GM18505 (cell line): Measurements from ENCODE around the gene IARS2.
"Not testable (repeated sequence)": the region's sequence is repeated elsewhere in the genome, so short reads cannot be mapped to it uniquely, and the experiment has no call there.

ENCODE experiments used
- ATAC-seq: cut with Tn5 transposase; IDR thresholded peaks from one replicate; pipeline ENCODE4 v1.9.1; 2021; ENCODE audit not compliant: unreplicated experiment
- POLR2A ChIP-seq: IDR thresholded peaks from 4 replicates; pipeline ENCODE4 v1.6.1; 2011; ENCODE audit warnings: borderline replicate concordance; ENCODE audit not compliant: insufficient read depth, insufficient read length; ENCODE audit errors: extremely low read depth

IARS2 gene

GRCh38 chr1:220089650-220090556, 4.0 kb upstream of the IARS2 start, which contains the start of gene BPNT1:
Gene BPNT1 (minus strand): TSS chr1:220089788. CDS start chr1:220079846, 9,942 bp downstream.
- peak; percentile 56 for ATAC-seq
- TF ChIP-seq POLR2A = peak; percentile 92

GRCh38 chr1:220092694-220093093, 1.2 kb upstream of the IARS2 start:
- TF ChIP-seq POLR2A = no peak
- no peak for ATAC-seq

DNA sequence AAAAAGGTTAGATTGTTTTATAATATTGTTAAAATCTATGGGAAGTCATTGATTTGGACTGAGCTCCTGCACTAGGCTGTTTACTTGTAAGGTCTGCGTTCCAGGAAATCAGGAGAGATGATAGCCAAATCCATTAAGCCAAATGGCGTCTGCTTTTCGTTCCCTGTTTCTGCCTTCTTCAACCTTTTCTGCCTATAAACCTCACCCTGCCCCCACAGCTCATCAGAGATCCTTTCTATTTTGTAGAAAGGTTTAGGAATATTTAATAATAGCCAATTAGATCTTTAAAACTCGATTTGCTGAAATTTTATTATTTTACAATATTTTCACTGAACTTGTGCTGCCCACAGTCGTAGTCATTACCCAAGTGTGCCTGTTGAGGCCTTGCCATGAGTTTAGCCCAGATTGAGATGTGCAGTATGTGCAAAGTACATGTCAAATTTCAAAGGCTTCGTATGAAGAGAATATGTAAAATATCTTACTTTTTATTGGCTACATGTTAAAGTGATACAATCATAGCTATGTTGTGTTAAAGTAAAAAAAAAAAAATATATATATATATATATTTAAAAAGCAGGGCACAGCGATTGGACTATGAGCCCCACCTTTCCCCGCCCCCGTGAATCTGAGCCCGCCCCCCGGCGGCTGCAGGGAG, 444 bp upstream of the IARS2 start:
- TF ChIP-seq POLR2A = no peak
- peak; percentile 2 for ATAC-seq

DNA sequence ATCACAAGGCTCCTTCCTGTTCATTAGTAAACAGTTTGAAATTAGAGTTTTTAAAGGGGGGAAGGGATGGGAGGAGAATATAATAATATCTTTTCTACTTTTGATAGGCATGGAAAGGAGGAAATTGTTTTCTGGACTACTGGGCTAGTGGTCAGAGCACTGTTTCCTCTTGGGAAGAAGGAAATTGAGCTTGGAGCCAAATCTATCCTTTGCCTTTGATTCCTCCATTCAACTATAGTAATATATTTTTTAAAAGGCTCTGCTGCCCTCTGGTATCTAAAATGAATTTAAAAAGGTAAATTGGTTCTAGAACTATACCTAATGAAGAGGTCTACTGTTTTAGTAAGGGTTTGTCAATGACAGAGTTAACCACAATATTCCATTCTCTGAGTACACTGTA, 5.9 kb downstream of the IARS2 start:
- no peak for TF ChIP-seq POLR2A

GRCh38 chr1:220110473-220110872, 16.5 kb downstream of the IARS2 start:
- not testable (repeated sequence) for ATAC-seq

More for the DNA sequence above, 5.9 kb downstream of the IARS2 start:
- no peak for ATAC-seq

GRCh38 chr1:220112600-220112999, 18.7 kb downstream of the IARS2 start:
- ATAC-seq = not testable (repeated sequence)

- ATAC-seq = no peak
- no peak for TF ChIP-seq POLR2A
Observed at GRCh38 chr1:220113136-220113695, 19.3 kb downstream of the IARS2 start.

GRCh38 chr1:220119043-220119512, 25.1 kb downstream of the IARS2 start:
- no peak for ATAC-seq
- TF ChIP-seq POLR2A = no peak

DNA sequence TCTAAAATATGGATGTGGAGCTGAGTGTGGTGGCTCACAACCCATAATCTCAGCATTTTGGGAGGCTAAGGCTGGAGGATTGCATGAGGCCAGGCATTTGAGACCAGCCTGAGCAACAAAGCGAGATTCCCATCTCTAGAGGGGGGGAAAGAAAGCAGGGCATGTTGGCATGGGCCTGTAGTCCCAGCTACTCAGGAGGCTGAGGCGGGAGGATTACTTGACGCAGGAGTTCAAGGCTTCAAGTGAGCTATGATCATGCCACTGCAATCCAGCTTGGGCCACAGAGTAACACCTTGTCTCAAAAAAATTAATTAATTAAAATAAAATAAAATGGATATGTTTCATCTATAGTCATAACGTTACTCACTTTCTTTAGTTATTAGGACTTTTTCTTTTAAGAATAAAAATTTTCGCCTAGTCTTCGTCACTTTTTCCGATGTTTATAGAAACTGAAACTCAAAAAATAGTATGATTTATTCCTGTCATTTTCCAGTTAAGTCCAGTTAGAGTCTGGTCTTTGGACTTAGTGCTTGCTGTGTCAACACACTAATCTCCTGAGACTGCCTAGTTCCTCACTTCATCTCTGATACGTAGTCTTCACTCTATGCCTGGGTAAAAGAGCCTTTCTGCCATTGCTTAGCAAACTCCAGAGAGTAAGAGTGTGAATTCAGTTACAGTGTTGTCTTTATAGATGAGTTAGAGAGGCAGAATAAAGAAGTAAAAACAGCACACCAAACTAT, 28.0 kb downstream of the IARS2 start:
- ATAC-seq = no peak
- no peak for TF ChIP-seq POLR2A

GRCh38 chr1:220123066-220123465, 29.1 kb downstream of the IARS2 start:
- no peak for ATAC-seq
- no peak for TF ChIP-seq POLR2A

DNA sequence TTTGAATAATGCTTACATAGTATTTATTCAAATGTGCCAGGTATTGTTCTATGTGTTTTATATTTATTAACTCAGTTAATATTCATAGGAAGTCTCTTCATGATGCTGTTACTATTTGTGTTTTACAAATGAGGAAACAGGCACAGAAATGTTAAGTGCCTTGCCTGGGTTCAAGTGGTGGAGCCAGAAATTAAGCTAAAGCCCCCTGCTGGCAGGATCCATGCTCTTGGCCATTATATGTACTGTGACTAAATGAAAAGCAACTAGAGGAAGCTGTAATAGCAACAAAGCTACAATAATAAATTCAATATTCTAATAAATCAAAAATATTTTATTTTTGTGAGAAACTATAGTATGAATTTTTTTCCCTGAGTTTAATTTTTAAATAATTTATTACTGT, 30.0 kb downstream of the IARS2 start:
- ATAC-seq = no peak
- TF ChIP-seq POLR2A = no peak

DNA sequence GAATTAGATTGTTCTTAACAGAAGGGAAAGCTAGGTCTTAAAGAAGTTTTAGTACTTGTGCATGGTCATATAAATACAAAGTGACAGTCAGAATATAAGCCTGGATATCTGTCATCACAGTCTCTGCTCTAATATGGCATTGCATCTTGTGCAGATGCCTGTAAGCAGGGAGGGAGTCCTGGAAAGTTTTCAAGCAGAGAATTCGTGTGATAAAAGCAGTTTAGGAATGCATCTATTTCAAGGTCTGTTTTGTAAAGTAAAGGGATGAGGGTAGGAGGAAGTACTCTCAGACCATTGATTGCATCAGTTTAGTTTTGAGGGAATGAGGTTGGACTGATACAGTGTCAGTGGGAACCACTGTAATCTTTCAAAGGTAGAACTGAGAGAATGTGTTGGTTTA, 30.6 kb downstream of the IARS2 start:
- TF ChIP-seq POLR2A = no peak

GRCh38 chr1:220127076-220127475, 33.1 kb downstream of the IARS2 start:
- no peak for ATAC-seq
- TF ChIP-seq POLR2A = no peak

More for the DNA sequence above, 30.6 kb downstream of the IARS2 start:
- ATAC-seq = no peak
